ENCODE results near the gene IQSEC2. TPM values are rescaled to one million over a fixed set of nuclear protein-coding genes. Genes with fewer than 3 reads are reported as not detected.

Gene IQSEC2
- total RNA-seq, 4 donors from 2014 or later: 12.0 to 24.8 (median 20.0) TPM

DNA sequence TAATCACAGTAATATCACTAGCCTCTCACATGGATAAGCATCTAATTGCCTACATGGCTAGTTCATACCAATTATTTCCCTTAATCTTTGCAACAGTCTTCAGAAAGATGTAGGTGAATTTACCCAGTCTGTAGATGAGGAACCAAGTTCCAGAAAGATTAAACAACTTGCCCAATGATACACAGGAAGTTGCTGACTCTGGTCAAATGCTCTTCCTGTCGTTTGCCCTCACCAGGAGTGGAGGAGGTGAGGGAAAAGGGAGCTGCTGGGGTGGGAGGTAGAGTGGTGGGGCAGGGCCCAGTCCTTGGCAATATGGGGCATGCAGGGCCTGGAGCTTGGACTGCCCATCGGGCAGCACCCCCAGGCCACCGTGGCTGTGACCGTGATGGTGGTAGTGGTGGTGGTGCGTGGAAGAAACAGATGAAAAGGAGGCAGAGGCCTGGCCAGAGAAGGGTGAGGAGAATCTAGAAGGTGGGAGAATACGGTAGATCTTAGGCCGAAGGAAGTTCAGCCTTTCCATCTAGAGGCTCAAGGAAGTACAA, 54.1 kb downstream of the IQSEC2 start:
- 79% methylated on average over 7 of the region's 7 CpGs for whole genome bisulfite sequencing
- Histone ChIP-seq H3K4me1 (peaks cover 19 to 27% (median 20%) of the 10 kb centered on the region in 4 donors), H3K4me3 (no peak overlapping the region), H3K27me3 (no peaks in the 10 kb centered on the region), H3K9me3 (no peaks in the 10 kb centered on the region), H3K36me3 (no peaks in the 10 kb centered on the region), H3K27ac (replicated peaks in 1 of 4) (no peak overlapping the region)
- DNase-seq (ENCODE audit: extremely low spot score): no peak
- intact Hi-C loops (cut with DNase I): loop anchor here (10.0 kb wide), 1 partner anchor 198 kb away; the partner anchor contains the start of genes RIBC1 and SMC1A
- no peak for TF ChIP-seq EP300 (IDR thresholded peaks at IDR 0.05)
- no peak for TF ChIP-seq POLR2AphosphoS5 (IDR thresholded peaks at IDR 0.05)
- TF ChIP-seq, protein P1, sequence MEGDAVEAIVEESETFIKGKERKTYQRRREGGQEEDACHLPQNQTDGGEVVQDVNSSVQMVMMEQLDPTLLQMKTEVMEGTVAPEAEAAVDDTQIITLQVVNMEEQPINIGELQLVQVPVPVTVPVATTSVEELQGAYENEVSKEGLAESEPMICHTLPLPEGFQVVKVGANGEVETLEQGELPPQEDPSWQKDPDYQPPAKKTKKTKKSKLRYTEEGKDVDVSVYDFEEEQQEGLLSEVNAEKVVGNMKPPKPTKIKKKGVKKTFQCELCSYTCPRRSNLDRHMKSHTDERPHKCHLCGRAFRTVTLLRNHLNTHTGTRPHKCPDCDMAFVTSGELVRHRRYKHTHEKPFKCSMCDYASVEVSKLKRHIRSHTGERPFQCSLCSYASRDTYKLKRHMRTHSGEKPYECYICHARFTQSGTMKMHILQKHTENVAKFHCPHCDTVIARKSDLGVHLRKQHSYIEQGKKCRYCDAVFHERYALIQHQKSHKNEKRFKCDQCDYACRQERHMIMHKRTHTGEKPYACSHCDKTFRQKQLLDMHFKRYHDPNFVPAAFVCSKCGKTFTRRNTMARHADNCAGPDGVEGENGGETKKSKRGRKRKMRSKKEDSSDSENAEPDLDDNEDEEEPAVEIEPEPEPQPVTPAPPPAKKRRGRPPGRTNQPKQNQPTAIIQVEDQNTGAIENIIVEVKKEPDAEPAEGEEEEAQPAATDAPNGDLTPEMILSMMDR (IDR thresholded peaks at IDR 0.05): no peak
- no peak for TF ChIP-seq POLR2A (IDR thresholded peaks at IDR 0.05; ENCODE audit: low read depth)

DNA sequence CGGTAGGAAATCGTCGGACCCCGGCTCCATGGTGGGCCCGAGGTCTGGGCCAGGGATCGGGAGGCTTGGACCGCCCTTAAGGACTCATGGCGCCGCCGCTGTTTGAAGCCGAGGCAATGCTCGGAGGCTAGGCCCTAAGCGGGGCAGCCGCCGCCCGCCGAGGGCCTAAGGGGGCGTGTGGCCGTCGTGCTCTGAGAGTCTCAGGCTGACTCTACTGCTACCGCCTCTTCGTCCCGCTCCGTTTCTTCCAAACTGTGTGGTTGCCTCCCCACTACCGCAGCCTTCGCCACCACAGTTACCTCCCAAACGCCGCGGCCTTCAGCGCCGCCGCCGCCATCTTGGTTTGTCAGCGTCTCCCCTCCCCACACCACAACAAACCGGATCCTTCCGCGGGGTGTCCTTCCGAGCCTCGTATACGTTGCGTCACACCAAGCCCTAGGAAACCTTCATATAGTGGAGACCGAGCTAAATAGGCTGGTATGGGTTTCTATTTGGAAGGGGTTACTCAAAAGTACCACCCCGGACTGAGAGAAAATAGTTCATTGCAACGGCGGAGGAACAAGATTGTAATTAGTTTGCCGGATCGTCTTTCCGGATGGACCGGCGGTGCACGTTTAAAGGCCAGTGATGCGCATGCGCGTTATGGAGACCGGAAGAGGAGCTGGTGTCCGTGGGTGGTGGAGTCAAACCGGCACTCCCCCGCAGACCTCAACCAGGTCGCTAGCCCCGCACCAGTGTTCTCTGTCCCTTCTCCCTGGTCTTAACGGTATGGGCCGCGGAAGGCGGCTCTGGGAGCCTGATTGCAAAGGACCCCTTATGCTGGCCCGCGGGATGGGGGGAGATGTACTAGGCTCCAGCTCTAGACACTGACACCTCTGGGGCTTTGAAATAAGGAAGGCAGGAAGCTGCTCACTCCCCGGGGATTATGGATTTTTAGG, 56.3 kb downstream of the IQSEC2 start, which contains the start of gene KDM5C:
Gene KDM5C (minus strand): TSS at position 348 of the 938 bp plus-strand sequence. CDS start 318 bp downstream, at position 30.
- Histone ChIP-seq H3K4me3 (peak within 1 kb of the TSS; percentile 75 to 96 (median 81)), H3K4me1 (peaks cover 26 to 49% (median 34%) of the 10 kb centered on the region in 4 donors), H3K9me3 (no peaks in the 10 kb centered on the region), H3K27me3 (no peaks in the 10 kb centered on the region), H3K36me3 (peaks cover 0 to 15% (median 9%) of the 10 kb centered on the region in 4 donors), H3K27ac (replicated peaks in 1 of 4) (peak within 1 kb of the TSS; percentile 83 to 91 (median 86))
- intact Hi-C loops (cut with DNase I): loop anchor here (10.0 kb wide), 1 partner anchor 200 kb away; the partner anchor contains the start of genes RIBC1 and SMC1A
- peak; percentile 78 to 80 for TF ChIP-seq POLR2AphosphoS5 (IDR thresholded peaks at IDR 0.05)
- TF ChIP-seq, protein P1 (IDR thresholded peaks at IDR 0.05): no peak
- TF ChIP-seq EP300 (IDR thresholded peaks at IDR 0.05): no peak
- TF ChIP-seq POLR2A (IDR thresholded peaks at IDR 0.05; ENCODE audit: low read depth): peak; percentile 38
- WGBS: under 1% methylated on average over 42 of the region's 67 CpGs
- DNase-seq (ENCODE audit: extremely low spot score): peak; percentile 94

DNA sequence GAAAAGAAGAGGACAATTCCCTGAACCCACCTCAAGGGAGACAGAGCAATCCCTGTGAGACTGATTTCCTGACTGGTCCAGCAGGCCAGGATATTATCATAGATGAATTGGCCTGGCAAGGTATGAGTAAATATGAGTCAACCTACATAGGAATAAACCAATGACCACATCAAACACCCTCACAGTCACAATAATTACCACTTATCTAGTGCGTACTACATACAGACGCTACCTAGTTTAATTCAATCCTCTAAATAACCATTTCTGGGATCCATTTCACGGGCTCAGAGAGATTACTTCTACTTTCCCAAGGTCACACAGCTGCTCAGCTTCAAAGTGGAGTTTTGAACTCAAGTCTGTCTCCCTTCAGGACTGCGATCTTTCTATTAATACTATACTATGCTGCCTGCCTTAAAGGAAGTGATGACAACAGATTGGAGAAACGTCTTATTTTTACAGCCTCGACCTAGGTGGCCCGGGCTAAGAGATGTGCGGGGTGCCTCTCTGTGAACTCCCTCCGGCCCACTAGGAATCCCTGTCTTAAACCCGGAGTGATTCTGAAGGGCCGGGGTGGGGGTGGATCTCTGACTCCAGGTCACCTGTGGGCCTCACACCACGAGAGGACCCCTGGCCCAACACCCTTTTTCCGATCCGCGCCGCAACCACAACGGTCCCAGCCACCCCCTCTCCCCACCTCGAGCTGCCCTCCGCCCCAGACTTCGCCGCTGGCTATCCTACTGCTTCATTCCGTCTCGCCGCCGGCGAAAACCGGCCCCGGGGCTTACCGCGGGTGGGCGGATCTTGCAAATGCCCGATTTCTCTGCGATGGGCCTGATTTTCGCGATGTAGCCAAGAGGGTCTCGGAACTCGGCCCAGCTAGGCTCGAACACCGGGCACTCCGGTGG, 57.2 kb downstream of the IQSEC2 start:
- no peaks in the 10 kb centered on the region for H3K27me3 ChIP-seq
- WGBS: 2% methylated on average over 37 of the region's 40 CpGs
- peaks cover 0 to 24% (median 19%) of the 10 kb centered on the region in 4 donors for H3K36me3 ChIP-seq
- peak overlapping the region; percentile 83 to 91 (median 86) for H3K27ac ChIP-seq (replicated peaks in 1 of 4)
- no peaks in the 10 kb centered on the region for H3K9me3 ChIP-seq
- TF ChIP-seq POLR2AphosphoS5 (IDR thresholded peaks at IDR 0.05): no peak
- TF ChIP-seq, protein P1 (IDR thresholded peaks at IDR 0.05): no peak
- no peak for TF ChIP-seq EP300 (IDR thresholded peaks at IDR 0.05)
- no peak for TF ChIP-seq POLR2A (IDR thresholded peaks at IDR 0.05; ENCODE audit: low read depth)
- DNase-seq (ENCODE audit: extremely low spot score): no peak
- peak overlapping the region; percentile 75 to 96 (median 81) for H3K4me3 ChIP-seq
- intact Hi-C loops (cut with DNase I): loop anchor here (10.0 kb wide), 1 partner anchor 201 kb away; the partner anchor contains the start of genes RIBC1 and SMC1A
- H3K4me1 ChIP-seq: peaks cover 26 to 52% (median 34%) of the 10 kb centered on the region in 4 donors

DNA sequence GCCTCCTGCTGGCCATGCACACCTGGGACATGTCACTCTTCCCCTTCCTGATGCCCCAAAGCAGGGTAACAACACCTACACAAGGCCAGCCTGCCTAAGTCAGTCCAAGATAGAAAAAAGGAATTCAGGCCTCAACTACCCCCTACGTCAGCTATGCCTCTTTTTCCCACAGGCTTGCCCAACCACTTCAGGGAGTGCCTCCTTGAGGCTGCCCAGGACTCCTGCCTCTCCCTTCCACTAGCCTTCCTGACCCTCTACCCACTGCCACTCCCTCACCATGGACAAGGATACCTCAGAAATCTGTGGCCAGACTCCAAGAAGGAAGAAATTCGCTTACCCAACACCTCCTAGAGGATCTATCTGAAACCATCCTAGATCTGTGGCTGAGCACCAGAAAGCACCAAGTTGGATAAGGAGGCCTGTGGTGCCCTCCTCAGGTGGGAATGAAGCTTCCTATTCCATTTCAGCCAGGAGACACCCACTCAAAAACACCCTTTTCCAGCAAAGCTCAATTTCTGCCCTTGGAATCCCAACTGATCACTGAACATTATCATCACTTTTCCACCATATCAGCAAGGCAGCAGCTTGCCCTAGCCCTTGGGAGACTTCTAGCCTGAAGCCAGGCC, 58.2 kb downstream of the IQSEC2 start:
- intact Hi-C loops (cut with DNase I): loop anchor here (10.0 kb wide), 1 partner anchor 202 kb away; the partner anchor contains the start of genes RIBC1 and SMC1A
- peaks cover 0 to 34% (median 29%) of the 10 kb centered on the region in 4 donors for H3K36me3 ChIP-seq
- TF ChIP-seq POLR2A (IDR thresholded peaks at IDR 0.05; ENCODE audit: low read depth): no peak
- TF ChIP-seq, protein P1 (IDR thresholded peaks at IDR 0.05): no peak
- no peak for TF ChIP-seq EP300 (IDR thresholded peaks at IDR 0.05)
- no peak for TF ChIP-seq POLR2AphosphoS5 (IDR thresholded peaks at IDR 0.05)
- 55% methylated on average over 2 of the region's 2 CpGs for WGBS
- no peaks in the 10 kb centered on the region for H3K9me3 ChIP-seq
- no peak for DNase-seq (ENCODE audit: extremely low spot score)
- no peaks in the 10 kb centered on the region for H3K27me3 ChIP-seq
- peak overlapping the region; percentile 75 to 96 (median 81) for H3K4me3 ChIP-seq
- peaks cover 26 to 52% (median 34%) of the 10 kb centered on the region in 4 donors for H3K4me1 ChIP-seq
- peak overlapping the region in 1 of 4 donors; percentile 91 for H3K27ac ChIP-seq (replicated peaks in 1 of 4)

Measured in esophagus muscularis mucosa (tissue), 4 donors.